ENCODE data around the gene NRM. TPM values are rescaled to one million over a fixed set of nuclear protein-coding genes. Genes with fewer than 3 reads are reported as not detected.

NRM gene
- total and polyA plus RNA-seq, 2 of the 13 experiments (the other 11 are each of a cell fraction or from before 2014, with no cell fraction given): 12.5 to 16.0 TPM

DNA sequence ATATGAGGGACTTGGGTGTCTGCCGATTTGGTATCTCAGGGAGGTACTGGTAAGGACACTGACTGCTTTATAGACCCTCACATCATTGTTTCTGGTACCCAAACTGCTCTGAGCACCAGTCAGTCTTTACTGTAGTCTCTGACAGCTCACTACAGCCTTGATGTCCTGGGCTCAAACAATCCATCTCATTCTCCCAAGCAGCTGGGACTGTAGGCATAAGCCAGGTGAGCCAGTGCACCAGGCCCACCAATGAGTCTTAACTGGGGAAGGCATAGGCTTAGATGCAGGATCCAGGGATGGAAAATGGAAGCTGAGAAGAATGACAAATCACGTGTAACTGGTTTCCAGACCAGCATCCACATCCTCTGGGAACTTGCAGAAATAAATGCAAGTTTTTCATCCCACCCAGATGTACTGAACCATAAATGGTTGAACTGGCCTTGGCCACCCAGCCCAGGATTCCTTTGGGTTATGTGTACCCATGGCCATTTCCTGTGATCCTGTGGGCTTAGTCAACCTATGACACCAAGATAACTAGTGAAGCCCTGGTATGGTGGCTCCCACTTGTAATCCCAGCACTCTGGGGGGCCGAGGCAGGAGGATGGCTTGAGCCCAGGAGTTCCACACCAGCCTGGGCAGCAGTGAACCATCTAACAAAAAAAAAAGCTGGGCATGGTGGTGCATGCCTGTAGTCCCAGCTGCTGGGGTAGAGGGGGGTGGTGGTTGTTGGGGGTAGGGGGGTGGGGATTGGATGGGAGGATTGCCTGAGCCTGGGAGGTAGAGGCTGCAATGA, 35.1 kb upstream of the NRM start (continued):
- peak; percentile 65; the same call in 1 of the 2 replicates for TF ChIP-seq AKAP8 (CRISPR knock-in tag; IDR thresholded peaks at IDR 0.05)
- TF ChIP-seq SAP130 (CRISPR knock-in tag; IDR thresholded peaks at IDR 0.05; ENCODE audit: low read depth): no peak
- TF ChIP-seq, protein P1, sequence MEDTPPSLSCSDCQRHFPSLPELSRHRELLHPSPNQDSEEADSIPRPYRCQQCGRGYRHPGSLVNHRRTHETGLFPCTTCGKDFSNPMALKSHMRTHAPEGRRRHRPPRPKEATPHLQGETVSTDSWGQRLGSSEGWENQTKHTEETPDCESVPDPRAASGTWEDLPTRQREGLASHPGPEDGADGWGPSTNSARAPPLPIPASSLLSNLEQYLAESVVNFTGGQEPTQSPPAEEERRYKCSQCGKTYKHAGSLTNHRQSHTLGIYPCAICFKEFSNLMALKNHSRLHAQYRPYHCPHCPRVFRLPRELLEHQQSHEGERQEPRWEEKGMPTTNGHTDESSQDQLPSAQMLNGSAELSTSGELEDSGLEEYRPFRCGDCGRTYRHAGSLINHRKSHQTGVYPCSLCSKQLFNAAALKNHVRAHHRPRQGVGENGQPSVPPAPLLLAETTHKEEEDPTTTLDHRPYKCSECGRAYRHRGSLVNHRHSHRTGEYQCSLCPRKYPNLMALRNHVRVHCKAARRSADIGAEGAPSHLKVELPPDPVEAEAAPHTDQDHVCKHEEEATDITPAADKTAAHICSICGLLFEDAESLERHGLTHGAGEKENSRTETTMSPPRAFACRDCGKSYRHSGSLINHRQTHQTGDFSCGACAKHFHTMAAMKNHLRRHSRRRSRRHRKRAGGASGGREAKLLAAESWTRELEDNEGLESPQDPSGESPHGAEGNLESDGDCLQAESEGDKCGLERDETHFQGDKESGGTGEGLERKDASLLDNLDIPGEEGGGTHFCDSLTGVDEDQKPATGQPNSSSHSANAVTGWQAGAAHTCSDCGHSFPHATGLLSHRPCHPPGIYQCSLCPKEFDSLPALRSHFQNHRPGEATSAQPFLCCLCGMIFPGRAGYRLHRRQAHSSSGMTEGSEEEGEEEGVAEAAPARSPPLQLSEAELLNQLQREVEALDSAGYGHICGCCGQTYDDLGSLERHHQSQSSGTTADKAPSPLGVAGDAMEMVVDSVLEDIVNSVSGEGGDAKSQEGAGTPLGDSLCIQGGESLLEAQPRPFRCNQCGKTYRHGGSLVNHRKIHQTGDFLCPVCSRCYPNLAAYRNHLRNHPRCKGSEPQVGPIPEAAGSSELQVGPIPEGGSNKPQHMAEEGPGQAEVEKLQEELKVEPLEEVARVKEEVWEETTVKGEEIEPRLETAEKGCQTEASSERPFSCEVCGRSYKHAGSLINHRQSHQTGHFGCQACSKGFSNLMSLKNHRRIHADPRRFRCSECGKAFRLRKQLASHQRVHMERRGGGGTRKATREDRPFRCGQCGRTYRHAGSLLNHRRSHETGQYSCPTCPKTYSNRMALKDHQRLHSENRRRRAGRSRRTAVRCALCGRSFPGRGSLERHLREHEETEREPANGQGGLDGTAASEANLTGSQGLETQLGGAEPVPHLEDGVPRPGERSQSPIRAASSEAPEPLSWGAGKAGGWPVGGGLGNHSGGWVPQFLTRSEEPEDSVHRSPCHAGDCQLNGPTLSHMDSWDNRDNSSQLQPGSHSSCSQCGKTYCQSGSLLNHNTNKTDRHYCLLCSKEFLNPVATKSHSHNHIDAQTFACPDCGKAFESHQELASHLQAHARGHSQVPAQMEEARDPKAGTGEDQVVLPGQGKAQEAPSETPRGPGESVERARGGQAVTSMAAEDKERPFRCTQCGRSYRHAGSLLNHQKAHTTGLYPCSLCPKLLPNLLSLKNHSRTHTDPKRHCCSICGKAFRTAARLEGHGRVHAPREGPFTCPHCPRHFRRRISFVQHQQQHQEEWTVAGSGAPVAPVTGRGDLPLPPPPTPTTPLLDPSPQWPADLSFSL (CRISPR knock-in tag; IDR thresholded peaks at IDR 0.05): no peak
- TF ChIP-seq, protein P2, sequence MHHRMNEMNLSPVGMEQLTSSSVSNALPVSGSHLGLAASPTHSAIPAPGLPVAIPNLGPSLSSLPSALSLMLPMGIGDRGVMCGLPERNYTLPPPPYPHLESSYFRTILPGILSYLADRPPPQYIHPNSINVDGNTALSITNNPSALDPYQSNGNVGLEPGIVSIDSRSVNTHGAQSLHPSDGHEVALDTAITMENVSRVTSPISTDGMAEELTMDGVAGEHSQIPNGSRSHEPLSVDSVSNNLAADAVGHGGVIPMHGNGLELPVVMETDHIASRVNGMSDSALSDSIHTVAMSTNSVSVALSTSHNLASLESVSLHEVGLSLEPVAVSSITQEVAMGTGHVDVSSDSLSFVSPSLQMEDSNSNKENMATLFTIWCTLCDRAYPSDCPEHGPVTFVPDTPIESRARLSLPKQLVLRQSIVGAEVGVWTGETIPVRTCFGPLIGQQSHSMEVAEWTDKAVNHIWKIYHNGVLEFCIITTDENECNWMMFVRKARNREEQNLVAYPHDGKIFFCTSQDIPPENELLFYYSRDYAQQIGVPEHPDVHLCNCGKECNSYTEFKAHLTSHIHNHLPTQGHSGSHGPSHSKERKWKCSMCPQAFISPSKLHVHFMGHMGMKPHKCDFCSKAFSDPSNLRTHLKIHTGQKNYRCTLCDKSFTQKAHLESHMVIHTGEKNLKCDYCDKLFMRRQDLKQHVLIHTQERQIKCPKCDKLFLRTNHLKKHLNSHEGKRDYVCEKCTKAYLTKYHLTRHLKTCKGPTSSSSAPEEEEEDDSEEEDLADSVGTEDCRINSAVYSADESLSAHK (CRISPR knock-in tag; IDR thresholded peaks at IDR 0.05; ENCODE audit: borderline replicate concordance): no peak
- no peak for TF ChIP-seq PITX1 (CRISPR knock-in tag; IDR thresholded peaks at IDR 0.05)
- TF ChIP-seq GATAD2A (CRISPR knock-in tag; IDR thresholded peaks at IDR 0.05): no peak
- no peak for TF ChIP-seq ZFP36L2 (CRISPR knock-in tag; IDR thresholded peaks at IDR 0.05)
- no peak for TF ChIP-seq CCDC6 (CRISPR knock-in tag; IDR thresholded peaks at IDR 0.05)
- TF ChIP-seq, protein P3, sequence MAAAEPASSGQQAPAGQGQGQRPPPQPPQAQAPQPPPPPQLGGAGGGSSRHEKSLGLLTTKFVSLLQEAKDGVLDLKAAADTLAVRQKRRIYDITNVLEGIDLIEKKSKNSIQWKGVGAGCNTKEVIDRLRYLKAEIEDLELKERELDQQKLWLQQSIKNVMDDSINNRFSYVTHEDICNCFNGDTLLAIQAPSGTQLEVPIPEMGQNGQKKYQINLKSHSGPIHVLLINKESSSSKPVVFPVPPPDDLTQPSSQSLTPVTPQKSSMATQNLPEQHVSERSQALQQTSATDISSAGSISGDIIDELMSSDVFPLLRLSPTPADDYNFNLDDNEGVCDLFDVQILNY (CRISPR knock-in tag; conservative IDR thresholded peaks at IDR 0.05): no peak
- TF ChIP-seq ZNF777 (CRISPR knock-in tag; IDR thresholded peaks at IDR 0.05): no peak
- peak; percentile 71; the same call in 1 of the 2 replicates for TF ChIP-seq ZNF44 (CRISPR knock-in tag; IDR thresholded peaks at IDR 0.05)
- no peak for TF ChIP-seq RFX5 (IDR thresholded peaks at IDR 0.05; ENCODE audit: low read depth, low read length)
- peak; percentile 70 for TF ChIP-seq ZNF232 (CRISPR knock-in tag; IDR thresholded peaks at IDR 0.05; ENCODE audit: borderline replicate concordance)
- no peak for TF ChIP-seq ZNF30 (CRISPR knock-in tag; IDR thresholded peaks at IDR 0.05)
- no peak for TF ChIP-seq NONO (IDR thresholded peaks at IDR 0.05)
- TF ChIP-seq NONO (CRISPR knock-in tag; conservative IDR thresholded peaks at IDR 0.05): peak; percentile 32; the same call in 1 of the 2 replicates
- TF ChIP-seq, protein P4, sequence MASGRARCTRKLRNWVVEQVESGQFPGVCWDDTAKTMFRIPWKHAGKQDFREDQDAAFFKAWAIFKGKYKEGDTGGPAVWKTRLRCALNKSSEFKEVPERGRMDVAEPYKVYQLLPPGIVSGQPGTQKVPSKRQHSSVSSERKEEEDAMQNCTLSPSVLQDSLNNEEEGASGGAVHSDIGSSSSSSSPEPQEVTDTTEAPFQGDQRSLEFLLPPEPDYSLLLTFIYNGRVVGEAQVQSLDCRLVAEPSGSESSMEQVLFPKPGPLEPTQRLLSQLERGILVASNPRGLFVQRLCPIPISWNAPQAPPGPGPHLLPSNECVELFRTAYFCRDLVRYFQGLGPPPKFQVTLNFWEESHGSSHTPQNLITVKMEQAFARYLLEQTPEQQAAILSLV (CRISPR knock-in tag; IDR thresholded peaks at IDR 0.05; ENCODE audit: borderline replicate concordance): no peak
- TF ChIP-seq, protein P5, sequence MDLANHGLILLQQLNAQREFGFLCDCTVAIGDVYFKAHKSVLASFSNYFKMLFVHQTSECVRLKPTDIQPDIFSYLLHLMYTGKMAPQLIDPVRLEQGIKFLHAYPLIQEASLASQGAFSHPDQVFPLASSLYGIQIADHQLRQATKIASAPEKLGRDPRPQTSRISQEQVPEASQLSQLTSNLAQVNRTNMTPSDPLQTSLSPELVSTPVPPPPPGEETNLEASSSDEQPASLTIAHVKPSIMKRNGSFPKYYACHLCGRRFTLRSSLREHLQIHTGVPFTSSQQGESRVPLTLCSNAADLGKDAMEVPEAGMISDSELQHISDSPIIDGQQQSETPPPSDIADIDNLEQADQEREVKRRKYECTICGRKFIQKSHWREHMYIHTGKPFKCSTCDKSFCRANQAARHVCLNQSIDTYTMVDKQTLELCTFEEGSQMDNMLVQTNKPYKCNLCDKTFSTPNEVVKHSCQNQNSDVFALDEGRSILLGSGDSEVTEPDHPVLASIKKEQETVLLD (CRISPR knock-in tag; IDR thresholded peaks at IDR 0.05; ENCODE audit: low read depth): 0 out of 2 replicates have a peak, but pooled peaks have one; percentile 2

Data from HepG2 (cell line).